Small intestine (tissue), 7 donors: ENCODE data around the gene ACAP2. TPM values are rescaled to one million over a fixed set of nuclear protein-coding genes. Genes with fewer than 3 reads are reported as not detected.
"Not testable (repeated sequence)": the region's sequence is repeated elsewhere in the genome, so short reads cannot be mapped to it uniquely, and the experiment has no call there.

Source experiments
- DNase-seq, 2 donors: peaks; one replicate each; pipeline versions ENCODE4 v3.0.0 to v3.0.0-alpha.2; 2013
- FAIRE-seq: peaks from 2 replicates; lab custom pipeline; 2012; peaks lifted over from hg19 to GRCh38; lab: Jason Lieb, UNC
- H3K27ac ChIP-seq, 3 donors: one replicate each; pipeline ENCODE4 v1.5.1; 2013; ENCODE audit warnings: low read length in 2 of 3, mild to moderate bottlenecking in 2 of 3, control low read depth in 1 of 3, inconsistent platforms in 1 of 3, low read depth in 1 of 3, moderate library complexity in 1 of 3
- H3K27me3 ChIP-seq, 3 donors: one replicate each; pipeline ENCODE4 v1.6.1; 2013; ENCODE audit warnings: low read length in 3 of 3, inconsistent platforms in 1 of 3; ENCODE audit not compliant: control insufficient read depth in 3 of 3, insufficient read depth in 3 of 3
- H3K36me3 ChIP-seq, 3 donors: one replicate each; pipeline ENCODE4 v1.6.1; 2013; ENCODE audit warnings: low read length in 3 of 3, inconsistent platforms in 1 of 3, low read depth in 1 of 3, mild to moderate bottlenecking in 1 of 3, moderate library complexity in 1 of 3; ENCODE audit not compliant: control insufficient read depth in 3 of 3, insufficient read depth in 2 of 3
- H3K4me1 ChIP-seq, 3 donors: one replicate each; pipeline ENCODE4 v1.6.1; 2013; ENCODE audit warnings: low read length in 2 of 3, inconsistent platforms in 1 of 3, low read depth in 1 of 3, mild to moderate bottlenecking in 1 of 3, moderate library complexity in 1 of 3; ENCODE audit not compliant: control insufficient read depth in 3 of 3, insufficient read depth in 2 of 3
- H3K4me3 ChIP-seq, 3 donors: one replicate each; pipeline ENCODE4 v1.5.1; 2013; ENCODE audit warnings: low read length in 3 of 3, control low read depth in 1 of 3, inconsistent platforms in 1 of 3, low read depth in 1 of 3, mild to moderate bottlenecking in 1 of 3, moderate library complexity in 1 of 3
- H3K9me3 ChIP-seq, 2 donors: one replicate each; pipeline ENCODE4 v1.6.1; 2013; ENCODE audit warnings: low read depth in 1 of 2, low read length in 1 of 2; ENCODE audit not compliant: control insufficient read depth in 2 of 2, insufficient read depth in 1 of 2
- WGBS, 3 donors: extraction: QIAGEN DNeasy Blood & Tissue Kit; methylation state at CpG; one replicate each; pipeline ENCODE4 v1.1.7; 2013; 5-methylcytosine and 5-hydroxymethylcytosine counted together
- polyA plus RNA-seq, 4 donors: library from polyadenylated mRNA; stranded (reverse) in 3 of 4; unstranded in 1 of 4; fragments of 200-250 nt in 3 of 4; fragments of 120-200 nt in 1 of 4; gene quantifications; one replicate each; pipeline versions ENCODE4 v1.2.1 to v1.2.3, GENCODE V29; 2013
- donor health status: healthy with polysubstance abuse.
- donor health status: control.
- donor health status: control.
- donor health status: Bipolar disorder and iron deficiency.
- donor health status: healthy.

Gene ACAP2
- polyA plus RNA-seq, 4 donors = 9.2 to 30.5 (median 10.3) TPM

GRCh38 chr3:195319060-195319459, 123.8 kb downstream of the ACAP2 start:
- H3K27me3 ChIP-seq = no peaks in the 10 kb centered on the region

GRCh38 chr3:195312714-195313113, 130.1 kb downstream of the ACAP2 start:
- no peak overlapping the region for H3K4me3 ChIP-seq
- no peaks in the 10 kb centered on the region for H3K4me1 ChIP-seq
- H3K9me3 ChIP-seq = no peaks in the 10 kb centered on the region
- DNase-seq = no peak
- no peak overlapping the region for H3K27ac ChIP-seq
- FAIRE-seq = no peak
- WGBS, 3 donors = 78 to 93% (median 90%) methylated on average over 6 of the region's 6 CpGs
- no peaks in the 10 kb centered on the region for H3K27me3 ChIP-seq
- H3K36me3 ChIP-seq = peaks cover 0 to 12% (median 0%) of the 10 kb centered on the region in 3 donors

More at GRCh38 chr3:195319060-195319459, 123.8 kb downstream of the ACAP2 start:
- H3K4me3 ChIP-seq = no peak overlapping the region
- H3K4me1 ChIP-seq = no peaks in the 10 kb centered on the region
- peaks cover 0 to 14% of the 10 kb centered on the region in 2 donors for H3K9me3 ChIP-seq
- FAIRE-seq (no peak), DNase-seq (no peak)
- no peak overlapping the region for H3K27ac ChIP-seq
- whole genome bisulfite sequencing, 3 donors = 97 to 99% (median 98%) methylated on average over 5 of the region's 5 CpGs
- peaks cover 2 to 22% (median 13%) of the 10 kb centered on the region in 3 donors for H3K36me3 ChIP-seq

GRCh38 chr3:195307711-195308110, 135.1 kb downstream of the ACAP2 start:
- Histone ChIP-seq H3K36me3 (peaks cover 0 to 16% (median 6%) of the 10 kb centered on the region in 3 donors), H3K4me3 (no peak overlapping the region), H3K27ac (no peak overlapping the region), H3K4me1 (no peaks in the 10 kb centered on the region), H3K9me3 (no peaks in the 10 kb centered on the region), H3K27me3 (no peaks in the 10 kb centered on the region)
- FAIRE-seq = peak; percentile 67
- peak in 1 of 2 donors; percentile 8 for DNase-seq

- 96 to 97% (median 96%) methylated on average over 4 of the region's 4 CpGs for WGBS, 3 donors
- FAIRE-seq (no peak), DNase-seq (no peak)
- Histone ChIP-seq H3K9me3 (no peaks in the 10 kb centered on the region), H3K36me3 (peaks cover 2 to 17% (median 6%) of the 10 kb centered on the region in 3 donors), H3K27me3 (no peaks in the 10 kb centered on the region), H3K27ac (no peak overlapping the region), H3K4me3 (no peak overlapping the region), H3K4me1 (no peaks in the 10 kb centered on the region)
Measured at GRCh38 chr3:195306369-195306768, 136.5 kb downstream of the ACAP2 start.

GRCh38 chr3:195302431-195302830, 140.4 kb downstream of the ACAP2 start:
- DNase-seq (no peak), FAIRE-seq (no peak)
- 91 to 94% (median 92%) methylated on average over 3 of the region's 3 CpGs for WGBS, 3 donors
- no peaks in the 10 kb centered on the region for H3K4me1 ChIP-seq
- peaks cover 2 to 23% (median 10%) of the 10 kb centered on the region in 3 donors for H3K36me3 ChIP-seq
- no peaks in the 10 kb centered on the region for H3K27me3 ChIP-seq
- no peaks in the 10 kb centered on the region for H3K9me3 ChIP-seq
- no peak overlapping the region for H3K27ac ChIP-seq
- H3K4me3 ChIP-seq = no peak overlapping the region

- no peak for FAIRE-seq
- no peak overlapping the region for H3K27ac ChIP-seq
- no peaks in the 10 kb centered on the region for H3K4me1 ChIP-seq
- H3K27me3 ChIP-seq = no peaks in the 10 kb centered on the region
- peaks cover 2 to 24% (median 4%) of the 10 kb centered on the region in 3 donors for H3K36me3 ChIP-seq
- H3K4me3 ChIP-seq = no peak overlapping the region
- H3K9me3 ChIP-seq = no peaks in the 10 kb centered on the region
- DNase-seq = no peak
Measured at GRCh38 chr3:195297446-195297845, 145.4 kb downstream of the ACAP2 start.

- FAIRE-seq (no peak), DNase-seq (no peak)
- no peaks in the 10 kb centered on the region for H3K27me3 ChIP-seq
- peaks cover under 1 to 21% (median 4%) of the 10 kb centered on the region in 3 donors for H3K36me3 ChIP-seq
- H3K27ac ChIP-seq = no peak overlapping the region
- H3K9me3 ChIP-seq = no peaks in the 10 kb centered on the region
- H3K4me1 ChIP-seq = no peaks in the 10 kb centered on the region
- 96 to 100% (median 100%) methylated on average over 1 of the region's 1 CpG for WGBS, 3 donors
- no peak overlapping the region for H3K4me3 ChIP-seq
Measured at GRCh38 chr3:195296662-195297061, 146.2 kb downstream of the ACAP2 start.

GRCh38 chr3:195291121-195291520, 151.7 kb downstream of the ACAP2 start:
- Histone ChIP-seq H3K9me3 (no peaks in the 10 kb centered on the region), H3K4me1 (peaks cover 0 to 8% (median 0%) of the 10 kb centered on the region in 3 donors), H3K36me3 (peaks cover 2 to 27% (median 8%) of the 10 kb centered on the region in 3 donors), H3K4me3 (no peak overlapping the region), H3K27ac (no peak overlapping the region), H3K27me3 (no peaks in the 10 kb centered on the region)
- FAIRE-seq = no peak
- DNase-seq = no peak
- 98 to 100% (median 99%) methylated on average over 1 of the region's 1 CpG for WGBS, 3 donors

GRCh38 chr3:195290643-195291042, 152.2 kb downstream of the ACAP2 start:
- H3K9me3 ChIP-seq, H3K27me3 ChIP-seq, FAIRE-seq, H3K4me3 ChIP-seq, DNase-seq, H3K27ac ChIP-seq: not testable (repeated sequence)
- Histone ChIP-seq H3K4me1 (peaks cover 0 to 11% (median 2%) of the 10 kb centered on the region in 3 donors), H3K36me3 (peaks cover 2 to 27% (median 8%) of the 10 kb centered on the region in 3 donors)
- 94 to 98% (median 96%) methylated on average over 5 of the region's 5 CpGs for WGBS, 3 donors
